Spleen (tissue), 7 donors: ENCODE data around the gene MOB1B.
"Not testable (repeated sequence)": the region's sequence is repeated elsewhere in the genome, so short reads cannot be mapped to it uniquely, and the experiment has no call there.

Experiments used
- POLR2A ChIP-seq, 3 donors: fragments of 450-650 bp; IDR thresholded peaks; one replicate each; pipeline ENCODE4 v1.5.1; 2017; ENCODE audit warnings: antibody characterized with exemption in 3 of 3, mild to moderate bottlenecking in 1 of 3
- POLR2AphosphoS5 ChIP-seq, 3 donors: sonication (generic); formaldehyde crosslinking; IDR thresholded peaks; one replicate each; pipeline ENCODE4 v1.5.1; 2017; ENCODE audit warnings: antibody characterized with exemption in 3 of 3
- TF ChIP-seq, protein P1 (sequence below), 11 experiments: fragments of 200-600 bp in 7 of 11; fragments of 450-650 bp in 4 of 11; sonication (generic) in 4 of 11; IDR thresholded peaks in 8 of 11; conservative IDR thresholded peaks in 3 of 11; 1 replicate in 7 of 11; 2 replicates in 4 of 11; pipeline versions ENCODE4 v1.4.0 to v1.8.0; 2016 to 2021; ENCODE audit warnings: antibody characterized with exemption in 11 of 11, inconsistent platforms in 4 of 11, mild to moderate bottlenecking in 1 of 11
- donor health status: DM: no; HTN: no; CAD: no; lungs with moderate emphysema.
- donor health status: DM: no; HTN: no; CAD: no.
- donor health status: DM: no; HTN: no; CAD: no.

DNA sequence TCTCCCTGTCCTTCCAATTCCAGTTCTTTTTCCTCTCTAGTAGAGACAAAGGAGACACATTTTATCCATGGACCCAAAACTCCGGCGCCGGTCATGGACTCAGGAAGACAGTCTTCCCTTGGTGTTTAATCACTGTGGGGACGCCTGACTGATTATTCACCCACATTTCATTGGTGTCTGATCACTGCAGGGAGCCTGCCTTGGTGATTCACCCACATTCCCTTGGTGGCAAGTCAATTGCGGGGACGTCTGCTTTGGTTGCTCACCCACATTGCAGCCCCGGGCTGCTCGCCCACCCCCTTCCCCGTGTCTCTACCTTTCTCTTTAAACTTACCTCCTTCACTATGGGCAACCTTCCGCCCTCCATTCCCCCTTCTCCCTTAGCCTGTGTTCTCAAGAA lies 129.9 kb downstream of the MOB1B start:
- TF ChIP-seq, protein P1, sequence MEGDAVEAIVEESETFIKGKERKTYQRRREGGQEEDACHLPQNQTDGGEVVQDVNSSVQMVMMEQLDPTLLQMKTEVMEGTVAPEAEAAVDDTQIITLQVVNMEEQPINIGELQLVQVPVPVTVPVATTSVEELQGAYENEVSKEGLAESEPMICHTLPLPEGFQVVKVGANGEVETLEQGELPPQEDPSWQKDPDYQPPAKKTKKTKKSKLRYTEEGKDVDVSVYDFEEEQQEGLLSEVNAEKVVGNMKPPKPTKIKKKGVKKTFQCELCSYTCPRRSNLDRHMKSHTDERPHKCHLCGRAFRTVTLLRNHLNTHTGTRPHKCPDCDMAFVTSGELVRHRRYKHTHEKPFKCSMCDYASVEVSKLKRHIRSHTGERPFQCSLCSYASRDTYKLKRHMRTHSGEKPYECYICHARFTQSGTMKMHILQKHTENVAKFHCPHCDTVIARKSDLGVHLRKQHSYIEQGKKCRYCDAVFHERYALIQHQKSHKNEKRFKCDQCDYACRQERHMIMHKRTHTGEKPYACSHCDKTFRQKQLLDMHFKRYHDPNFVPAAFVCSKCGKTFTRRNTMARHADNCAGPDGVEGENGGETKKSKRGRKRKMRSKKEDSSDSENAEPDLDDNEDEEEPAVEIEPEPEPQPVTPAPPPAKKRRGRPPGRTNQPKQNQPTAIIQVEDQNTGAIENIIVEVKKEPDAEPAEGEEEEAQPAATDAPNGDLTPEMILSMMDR (IDR thresholded peaks at IDR 0.05 in 8 of 11, conservative IDR thresholded peaks at IDR 0.05 in 3 of 11): not testable (repeated sequence)
- not testable (repeated sequence) for TF ChIP-seq POLR2AphosphoS5, POLR2A (IDR thresholded peaks at IDR 0.05)
